Vagina (tissue), 2 donors: Measurements from ENCODE around the gene COL27A1.

Source experiments
- CTCF ChIP-seq, 3 experiments: fragments of 450-650 bp in 2 of 3; fragments of 200-600 bp in 1 of 3; sonication (generic) in 1 of 3; IDR thresholded peaks; one replicate each; pipeline ENCODE4 v1.5.1; 2017 to 2019; ENCODE audit warnings: antibody characterized with exemption in 3 of 3, mild to moderate bottlenecking in 2 of 3, moderate library complexity in 2 of 3
- POLR2A ChIP-seq, 2 donors: fragments of 450-650 bp; IDR thresholded peaks; one replicate each; pipeline ENCODE4 v1.6.1; 2017; ENCODE audit warnings: antibody characterized with exemption in 2 of 2, mild to moderate bottlenecking in 2 of 2, moderate library complexity in 2 of 2

- TF ChIP-seq CTCF (IDR thresholded peaks at IDR 0.05) (no peak), POLR2A (IDR thresholded peaks at IDR 0.05) (no peak)
Measured at GRCh38 chr9:114165407-114166102, 10.2 kb downstream of the COL27A1 start.
